Measurements from ENCODE around the gene PPAT.

PPAT gene

DNA sequence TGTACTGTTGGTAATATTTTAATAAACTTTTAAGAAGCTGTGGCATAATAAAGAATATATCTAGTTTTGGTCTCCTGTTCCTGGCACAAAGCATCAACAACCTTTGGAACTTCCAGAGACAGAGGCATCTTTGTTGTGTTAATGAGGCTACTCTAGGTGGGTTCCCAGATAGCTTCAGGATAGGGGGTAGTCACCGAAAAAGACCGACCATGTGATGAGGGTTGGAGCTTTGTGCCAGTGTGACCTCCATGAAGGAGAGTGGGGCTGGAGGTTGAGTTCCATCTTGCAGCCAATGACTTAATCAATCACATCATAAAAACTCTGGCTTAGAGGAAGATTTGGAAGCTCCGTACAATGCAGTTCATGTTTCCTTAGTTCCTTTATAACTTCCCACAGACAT lies 9.9 kb downstream of the PPAT start:
- TF ChIP-seq, protein P1, sequence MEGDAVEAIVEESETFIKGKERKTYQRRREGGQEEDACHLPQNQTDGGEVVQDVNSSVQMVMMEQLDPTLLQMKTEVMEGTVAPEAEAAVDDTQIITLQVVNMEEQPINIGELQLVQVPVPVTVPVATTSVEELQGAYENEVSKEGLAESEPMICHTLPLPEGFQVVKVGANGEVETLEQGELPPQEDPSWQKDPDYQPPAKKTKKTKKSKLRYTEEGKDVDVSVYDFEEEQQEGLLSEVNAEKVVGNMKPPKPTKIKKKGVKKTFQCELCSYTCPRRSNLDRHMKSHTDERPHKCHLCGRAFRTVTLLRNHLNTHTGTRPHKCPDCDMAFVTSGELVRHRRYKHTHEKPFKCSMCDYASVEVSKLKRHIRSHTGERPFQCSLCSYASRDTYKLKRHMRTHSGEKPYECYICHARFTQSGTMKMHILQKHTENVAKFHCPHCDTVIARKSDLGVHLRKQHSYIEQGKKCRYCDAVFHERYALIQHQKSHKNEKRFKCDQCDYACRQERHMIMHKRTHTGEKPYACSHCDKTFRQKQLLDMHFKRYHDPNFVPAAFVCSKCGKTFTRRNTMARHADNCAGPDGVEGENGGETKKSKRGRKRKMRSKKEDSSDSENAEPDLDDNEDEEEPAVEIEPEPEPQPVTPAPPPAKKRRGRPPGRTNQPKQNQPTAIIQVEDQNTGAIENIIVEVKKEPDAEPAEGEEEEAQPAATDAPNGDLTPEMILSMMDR (IDR thresholded peaks at IDR 0.05; ENCODE audit: low read depth, low read length, missing control alignments), result no peak
- no peak overlapping the region for H3K4me3 ChIP-seq (ENCODE audit: low read depth, low read length)
- in situ Hi-C loops (cut with HindIII; ENCODE audit: low sequenced_read_pairs), result no loop called here
- no peak for DNase-seq (ENCODE audit: low read depth)

DNA sequence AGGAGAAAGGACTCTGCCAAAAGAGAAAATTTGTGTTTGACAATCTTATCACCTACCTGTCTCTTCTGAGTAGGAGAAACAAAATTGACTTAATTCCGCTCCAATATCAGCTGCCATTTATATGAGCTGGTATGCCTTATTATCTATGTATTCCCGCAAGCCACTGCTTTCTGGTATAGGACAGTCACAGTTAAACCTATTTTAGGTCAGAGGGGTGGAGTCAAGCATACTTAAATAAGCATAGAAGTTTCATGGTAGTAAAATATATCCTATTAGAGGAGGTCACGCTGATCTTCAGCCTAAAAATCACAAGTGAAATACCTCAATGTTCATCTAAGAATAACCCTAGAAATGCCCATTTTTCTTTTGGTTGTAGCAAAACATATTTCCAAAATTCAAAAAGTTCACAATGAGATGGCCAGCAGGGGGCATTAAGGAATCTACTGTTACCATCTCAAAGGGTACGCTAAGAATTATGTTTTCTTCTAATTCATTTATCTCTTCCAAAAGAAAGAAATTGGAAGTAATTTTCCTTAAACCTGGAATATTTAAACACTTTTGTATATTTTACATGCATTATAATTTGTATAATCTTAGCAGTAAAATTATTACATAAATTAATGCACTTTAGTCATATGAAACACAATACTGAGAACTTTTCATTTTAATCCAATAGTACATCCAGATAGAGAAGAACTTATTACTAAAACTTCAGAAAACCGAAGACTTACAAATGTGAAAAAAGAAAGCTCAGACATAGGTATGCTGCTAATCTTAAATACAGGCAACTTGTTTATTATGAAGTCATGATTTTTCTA lies 10.5 kb downstream of the PPAT start:
- in situ Hi-C loops (cut with HindIII; ENCODE audit: low sequenced_read_pairs), result no loop called here

DNA sequence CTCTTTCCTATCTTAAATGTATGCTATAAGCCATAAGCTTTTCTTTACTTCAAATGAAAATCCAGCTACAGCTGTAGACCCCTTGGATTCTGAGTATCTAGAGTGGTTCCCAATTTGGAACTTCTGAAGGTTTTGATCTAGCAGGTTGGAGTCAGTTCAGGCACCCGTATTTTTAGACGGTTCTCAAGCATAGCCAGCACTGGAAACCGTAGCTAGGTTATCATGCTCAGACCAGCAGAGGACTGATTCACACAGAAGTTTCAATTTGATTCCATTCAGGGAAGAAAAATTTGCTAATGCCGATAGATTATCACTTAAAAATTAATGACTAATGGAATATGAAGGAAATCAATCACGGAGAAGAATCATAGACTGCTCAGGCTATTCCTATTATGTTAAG lies 11.2 kb downstream of the PPAT start:
- no peak for DNase-seq (ENCODE audit: low read depth)
- H3K4me3 ChIP-seq (ENCODE audit: low read depth, low read length), result no peak overlapping the region

More for the DNA sequence above, 10.5 kb downstream of the PPAT start:
- TF ChIP-seq, protein P1 (IDR thresholded peaks at IDR 0.05; ENCODE audit: low read depth, low read length, missing control alignments), result peak; percentile 51
- DNase-seq (ENCODE audit: low read depth), result no peak
- H3K4me3 ChIP-seq (ENCODE audit: low read depth, low read length), result no peak overlapping the region

DNA sequence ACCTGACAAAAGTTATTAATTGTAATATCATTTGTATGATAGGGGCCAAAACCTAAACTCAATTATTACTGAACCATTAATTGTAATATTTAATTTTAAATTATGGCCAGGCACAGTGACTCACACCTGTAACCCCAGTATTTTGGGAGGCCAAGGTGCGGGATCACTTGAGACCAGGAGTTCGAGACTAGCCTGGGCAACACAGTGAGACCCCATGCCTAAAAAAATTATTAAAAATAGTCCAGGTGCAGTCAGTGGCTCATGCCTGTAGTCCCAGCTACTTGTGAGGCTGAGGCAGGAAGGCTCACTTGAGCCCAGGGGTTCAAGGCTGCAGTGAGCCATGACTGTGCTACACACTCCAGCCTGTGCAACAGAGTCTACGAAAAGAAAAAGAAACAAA lies 18.0 kb downstream of the PPAT start:
- in situ Hi-C loops (cut with HindIII; ENCODE audit: low sequenced_read_pairs), result no loop called here
- DNase-seq (ENCODE audit: low read depth), result no peak
- no peak overlapping the region for H3K4me3 ChIP-seq (ENCODE audit: low read depth, low read length)
- TF ChIP-seq, protein P1 (IDR thresholded peaks at IDR 0.05; ENCODE audit: low read depth, low read length, missing control alignments), result no peak

More for the DNA sequence above, 11.2 kb downstream of the PPAT start:
- TF ChIP-seq, protein P1 (IDR thresholded peaks at IDR 0.05; ENCODE audit: low read depth, low read length, missing control alignments), result no peak
- in situ Hi-C loops (cut with HindIII; ENCODE audit: low sequenced_read_pairs), result no loop called here

DNA sequence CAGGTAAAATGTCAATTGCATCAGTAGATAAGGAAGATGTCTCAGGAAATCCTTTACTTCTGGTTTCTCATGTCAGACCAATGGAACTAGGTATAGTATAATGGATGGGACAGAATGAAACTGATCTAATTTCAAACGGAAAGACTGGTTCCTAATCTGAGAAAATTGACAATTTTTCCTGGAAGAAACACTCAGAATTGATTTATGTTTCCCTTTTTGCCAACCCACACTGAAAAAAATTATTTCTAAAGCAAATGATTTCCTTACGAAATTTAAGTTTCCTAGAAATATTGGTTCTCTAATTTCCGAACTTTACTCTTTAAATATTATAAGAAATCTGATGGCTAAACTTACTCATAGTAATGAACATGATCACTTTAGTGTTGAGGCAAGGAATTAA lies 19.1 kb downstream of the PPAT start:
- TF ChIP-seq, protein P1 (IDR thresholded peaks at IDR 0.05; ENCODE audit: low read depth, low read length, missing control alignments), result no peak
- no peak overlapping the region for H3K4me3 ChIP-seq (ENCODE audit: low read depth, low read length)
- in situ Hi-C loops (cut with HindIII; ENCODE audit: low sequenced_read_pairs), result no loop called here
- no peak for DNase-seq (ENCODE audit: low read depth)

DNA sequence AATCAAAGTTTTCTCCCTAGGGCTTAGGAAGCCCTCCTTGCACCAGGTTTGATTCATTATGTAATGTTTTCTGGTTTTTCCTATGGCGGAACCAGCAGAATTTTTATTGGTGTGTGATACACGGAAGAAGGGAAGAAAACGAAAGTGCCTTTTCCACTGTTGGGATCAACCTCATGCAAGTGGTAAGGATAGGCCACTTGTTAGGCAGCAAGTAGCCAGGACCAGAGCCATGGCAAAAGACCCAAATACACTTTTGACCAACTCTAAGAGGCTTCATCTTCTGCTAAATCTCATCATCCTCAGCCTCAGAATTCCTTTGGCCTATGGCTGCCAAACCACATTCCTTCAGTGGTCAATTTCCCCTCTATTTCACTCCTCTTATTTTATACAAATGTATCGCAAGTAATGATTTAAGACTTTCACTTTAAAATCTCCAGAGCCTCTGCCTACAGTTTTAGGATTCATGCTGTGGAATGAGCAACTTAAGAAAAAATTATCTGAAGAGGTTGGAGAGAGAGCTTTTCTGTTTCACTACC lies 21.2 kb downstream of the PPAT start:
- in situ Hi-C loops (cut with HindIII; ENCODE audit: low sequenced_read_pairs), result no loop called here
- DNase-seq (ENCODE audit: low read depth), result no peak
- no peak overlapping the region for H3K4me3 ChIP-seq (ENCODE audit: low read depth, low read length)
- TF ChIP-seq, protein P1 (IDR thresholded peaks at IDR 0.05; ENCODE audit: low read depth, low read length, missing control alignments), result no peak

Measured in astrocyte of the cerebellum (primary cell).